GM12801 (cell line): ENCODE data around the gene STAG1.

ENCODE experiments used
- TF ChIP-seq, protein P1 (sequence below): IDR thresholded peaks from one replicate; pipeline ENCODE4 v1.5.1; 2011; ENCODE audit warnings: control low read depth; ENCODE audit not compliant: insufficient read length; ENCODE audit errors: extremely low read depth

STAG1 gene

DNA sequence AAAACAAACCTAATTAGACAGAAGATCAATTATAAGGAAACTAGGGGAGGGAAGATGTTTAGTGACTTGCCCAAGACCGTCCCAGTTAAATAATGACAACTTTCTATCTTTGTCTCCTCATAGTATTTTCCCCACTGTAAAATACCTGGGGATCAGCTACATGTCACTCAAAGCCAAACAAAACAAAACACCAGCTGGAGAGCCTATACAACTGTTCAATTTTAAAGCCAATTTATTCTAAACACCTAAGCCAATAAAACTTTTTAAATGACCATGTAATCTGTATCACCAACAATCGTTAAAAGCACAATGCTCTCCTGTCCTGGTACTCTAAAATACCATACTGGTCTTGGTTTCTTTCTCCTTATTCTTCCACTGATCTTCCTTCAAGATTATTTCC is 168.4 kb downstream of the STAG1 start:
- TF ChIP-seq, protein P1, sequence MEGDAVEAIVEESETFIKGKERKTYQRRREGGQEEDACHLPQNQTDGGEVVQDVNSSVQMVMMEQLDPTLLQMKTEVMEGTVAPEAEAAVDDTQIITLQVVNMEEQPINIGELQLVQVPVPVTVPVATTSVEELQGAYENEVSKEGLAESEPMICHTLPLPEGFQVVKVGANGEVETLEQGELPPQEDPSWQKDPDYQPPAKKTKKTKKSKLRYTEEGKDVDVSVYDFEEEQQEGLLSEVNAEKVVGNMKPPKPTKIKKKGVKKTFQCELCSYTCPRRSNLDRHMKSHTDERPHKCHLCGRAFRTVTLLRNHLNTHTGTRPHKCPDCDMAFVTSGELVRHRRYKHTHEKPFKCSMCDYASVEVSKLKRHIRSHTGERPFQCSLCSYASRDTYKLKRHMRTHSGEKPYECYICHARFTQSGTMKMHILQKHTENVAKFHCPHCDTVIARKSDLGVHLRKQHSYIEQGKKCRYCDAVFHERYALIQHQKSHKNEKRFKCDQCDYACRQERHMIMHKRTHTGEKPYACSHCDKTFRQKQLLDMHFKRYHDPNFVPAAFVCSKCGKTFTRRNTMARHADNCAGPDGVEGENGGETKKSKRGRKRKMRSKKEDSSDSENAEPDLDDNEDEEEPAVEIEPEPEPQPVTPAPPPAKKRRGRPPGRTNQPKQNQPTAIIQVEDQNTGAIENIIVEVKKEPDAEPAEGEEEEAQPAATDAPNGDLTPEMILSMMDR, result no peak

DNA sequence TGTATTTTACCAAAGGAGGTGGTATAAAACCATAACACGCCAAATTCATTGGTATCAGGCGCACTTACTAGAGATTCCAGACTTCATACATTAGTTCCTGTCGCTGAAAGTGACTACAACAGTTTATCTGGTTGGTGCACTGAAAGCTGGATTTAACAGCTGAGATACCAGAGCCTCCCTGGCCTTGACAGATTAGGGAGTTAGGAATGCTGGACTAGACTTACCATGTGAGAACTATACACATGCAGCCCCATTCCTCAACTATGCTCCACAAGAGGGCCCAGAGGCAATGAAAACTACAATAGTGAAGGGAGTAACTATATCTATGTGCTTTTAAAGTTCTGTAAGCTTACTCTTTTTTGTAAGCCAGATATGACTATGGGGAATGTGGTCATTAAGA is 174.4 kb downstream of the STAG1 start:
- TF ChIP-seq, protein P1, result no peak

DNA sequence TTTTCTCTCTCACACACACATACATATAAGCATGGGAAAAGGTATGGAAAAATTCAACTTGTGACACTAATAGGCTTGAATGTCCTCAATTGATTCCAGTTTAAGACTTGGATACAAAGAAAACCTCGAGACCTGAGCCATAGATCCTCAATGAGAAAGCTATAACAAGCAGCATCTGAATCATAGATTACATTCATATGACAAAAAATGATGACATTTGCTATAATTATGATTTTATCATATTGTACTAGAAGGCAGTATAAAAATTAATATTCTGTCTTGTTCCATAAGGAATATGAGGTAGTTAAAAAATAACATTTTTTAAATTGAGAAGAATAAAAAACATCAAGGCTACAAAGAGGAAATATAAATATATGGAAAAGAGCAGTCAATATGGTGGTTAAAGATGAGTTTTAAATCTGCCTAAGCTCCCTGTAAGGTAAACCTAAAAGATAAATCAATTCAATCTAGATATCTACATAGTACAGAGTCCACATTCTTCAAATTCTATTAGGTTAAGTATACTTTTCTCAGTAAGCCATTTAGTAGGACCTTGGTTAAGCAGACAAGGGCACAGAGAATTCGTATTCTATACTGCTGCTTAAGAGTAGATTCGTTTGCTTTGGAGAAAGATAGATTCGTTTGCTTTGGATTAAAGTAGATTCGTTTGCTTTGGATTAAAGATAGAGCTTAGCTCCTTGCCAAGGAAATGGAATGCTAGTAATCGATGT is 175.7 kb downstream of the STAG1 start:
- TF ChIP-seq, protein P1, result no peak

DNA sequence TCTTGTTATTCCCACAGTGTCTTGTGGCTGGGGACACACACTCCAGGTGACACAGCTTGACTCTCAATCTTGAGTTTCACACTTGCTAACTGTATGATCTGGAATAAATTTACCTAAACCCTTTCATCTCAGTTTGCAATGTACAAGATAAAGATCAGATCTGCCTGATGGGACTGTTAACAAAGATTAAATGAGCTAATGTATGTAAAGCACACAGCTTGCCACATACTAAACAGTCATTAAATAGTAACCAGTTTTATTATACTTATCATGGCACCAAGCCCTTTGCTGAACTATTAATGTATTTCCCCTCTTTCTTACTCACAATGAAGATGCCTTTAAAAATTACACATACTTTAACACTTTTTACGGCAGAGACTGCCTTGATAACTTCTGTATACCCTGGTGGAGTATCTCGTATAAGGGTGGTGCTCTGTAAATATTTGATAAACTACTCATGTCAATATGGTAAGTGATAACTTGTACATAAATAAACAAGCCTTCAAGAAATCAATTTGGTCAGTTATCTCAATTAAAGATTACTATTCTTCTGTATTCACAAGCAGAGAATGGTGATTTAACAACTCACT is 184.5 kb downstream of the STAG1 start:
- TF ChIP-seq, protein P1, result no peak

DNA sequence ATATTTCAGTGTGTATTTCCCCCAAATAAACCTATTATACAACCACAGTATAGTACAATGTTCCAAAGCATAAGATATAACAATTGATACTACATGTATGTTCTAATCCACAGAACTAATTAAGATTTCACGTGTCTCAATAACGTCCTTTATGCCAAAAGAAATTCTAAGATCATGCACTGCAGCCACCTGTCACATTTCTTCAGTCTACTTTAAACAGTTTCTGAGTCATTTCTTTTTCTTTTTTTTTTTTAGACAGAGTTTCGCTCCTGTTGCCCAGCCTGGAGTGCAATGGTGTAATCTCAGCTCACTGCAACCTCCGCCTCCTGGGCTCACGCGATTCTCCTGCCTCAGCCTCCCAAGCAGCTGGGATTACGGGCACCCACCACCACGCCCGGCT is 190.2 kb downstream of the STAG1 start:
- TF ChIP-seq, protein P1, result no peak

DNA sequence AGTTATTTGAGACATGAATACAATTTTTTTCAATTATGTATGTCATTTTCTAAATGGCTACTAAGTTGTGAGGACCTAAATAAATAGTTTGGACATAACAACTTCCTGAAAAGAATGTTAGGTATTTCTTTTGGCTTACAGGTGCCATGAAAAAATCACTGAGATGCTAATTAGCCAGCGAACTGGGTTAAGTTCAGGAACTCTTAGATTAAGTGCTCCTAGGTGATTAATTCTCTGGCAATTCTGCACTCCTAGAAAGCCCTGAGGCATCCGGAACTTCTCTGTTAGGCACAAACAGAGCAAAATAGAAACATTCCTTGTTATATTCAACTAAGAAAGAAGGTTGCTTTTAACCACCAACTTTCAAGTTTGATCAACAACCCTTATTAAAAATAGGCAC is 192.3 kb downstream of the STAG1 start:
- TF ChIP-seq, protein P1, result no peak

DNA sequence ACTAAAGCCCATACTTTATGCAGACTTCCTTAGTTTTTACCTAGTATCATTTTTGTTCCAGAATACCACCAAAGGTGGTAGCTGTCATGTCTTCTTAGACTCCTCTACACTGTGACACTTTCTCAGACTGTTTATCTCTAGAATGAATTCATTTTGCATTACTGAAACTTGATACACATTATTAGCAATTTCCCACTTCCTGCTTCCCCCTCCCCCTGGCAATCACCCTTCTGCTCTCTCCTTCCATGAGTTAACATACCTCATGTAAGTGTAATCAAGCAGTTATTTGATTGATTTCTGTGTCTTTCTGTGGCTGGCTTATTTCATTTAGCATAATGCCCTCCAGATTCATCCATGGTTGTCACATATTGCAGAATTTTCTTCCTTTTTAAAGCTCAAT is 204.9 kb downstream of the STAG1 start:
- TF ChIP-seq, protein P1, result no peak
